ENCODE measurements around the gene PIGU.
"Not testable (repeated sequence)": the region's sequence is repeated elsewhere in the genome, so short reads cannot be mapped to it uniquely, and the experiment has no call there.

Gene PIGU

GRCh38 chr20:34658654-34659053, 18.2 kb downstream of the PIGU start:
- FAIRE-seq, result not testable (repeated sequence)

- no peak for FAIRE-seq
Measured at GRCh38 chr20:34654207-34654744, 22.6 kb downstream of the PIGU start.

GRCh38 chr20:34651200-34651599, 25.7 kb downstream of the PIGU start:
- FAIRE-seq, result no peak

- FAIRE-seq, result no peak
Measured at GRCh38 chr20:34647737-34648136, 29.2 kb downstream of the PIGU start.

- no peak for FAIRE-seq
Measured at GRCh38 chr20:34644951-34645350, 31.9 kb downstream of the PIGU start.

GRCh38 chr20:34644345-34644744, 32.5 kb downstream of the PIGU start:
- FAIRE-seq, result no peak

GRCh38 chr20:34643928-34644327, 33.0 kb downstream of the PIGU start:
- FAIRE-seq, result no peak

- FAIRE-seq, result no peak
Measured at GRCh38 chr20:34642009-34642408, 34.9 kb downstream of the PIGU start.

GRCh38 chr20:34639755-34640222, 37.1 kb downstream of the PIGU start:
- FAIRE-seq, result no peak

- FAIRE-seq, result no peak
Measured at GRCh38 chr20:34638532-34638931, 38.4 kb downstream of the PIGU start.

- no peak for FAIRE-seq
Measured at GRCh38 chr20:34638039-34638292, 38.9 kb downstream of the PIGU start.

GRCh38 chr20:34637245-34638038, 39.5 kb downstream of the PIGU start:
- no peak for FAIRE-seq

GRCh38 chr20:34636648-34637047, 40.2 kb downstream of the PIGU start:
- FAIRE-seq, result no peak

- FAIRE-seq, result no peak
Measured at GRCh38 chr20:34634392-34634791, 42.5 kb downstream of the PIGU start.

- FAIRE-seq, result no peak
Measured at GRCh38 chr20:34632870-34633452, 43.9 kb downstream of the PIGU start.

GRCh38 chr20:34629904-34630303, 47.0 kb downstream of the PIGU start:
- FAIRE-seq, result no peak

- FAIRE-seq, result no peak
Measured at GRCh38 chr20:34629342-34629741, 47.5 kb downstream of the PIGU start.

- FAIRE-seq, result no peak
Measured at GRCh38 chr20:34628026-34628425, 48.9 kb downstream of the PIGU start.

GRCh38 chr20:34627458-34627857, 49.4 kb downstream of the PIGU start:
- FAIRE-seq, result no peak

GRCh38 chr20:34626992-34627391, 49.9 kb downstream of the PIGU start:
- no peak for FAIRE-seq

GRCh38 chr20:34624629-34625028, 52.3 kb downstream of the PIGU start:
- FAIRE-seq, result no peak

- no peak for FAIRE-seq
Measured at GRCh38 chr20:34622821-34623451, 54.0 kb downstream of the PIGU start.

GRCh38 chr20:34621383-34622367, 55.2 kb downstream of the PIGU start:
- FAIRE-seq, result no peak

Measured in G401.6 (cell line).